Hematopoietic multipotent progenitor cell (in vitro differentiated cells): Measurements from ENCODE around the gene ADD1. TPM values are rescaled to one million over a fixed set of nuclear protein-coding genes. Genes with fewer than 3 reads are reported as not detected.
"Not testable (repeated sequence)": the region's sequence is repeated elsewhere in the genome, so short reads cannot be mapped to it uniquely, and the experiment has no call there.

Source experiments
- DNase-seq, 3 donors: peaks; one replicate each; pipeline ENCODE4 v3.0.0-alpha.2; 2011 to 2015; ENCODE audit warnings: low read depth in 2 of 3, low spot score in 2 of 3
- total RNA-seq: library from RNA; depleted of rRNA; stranded (reverse); fragments of >200 nt; gene quantifications from one replicate; pipeline ENCODE4 v1.2.3, GENCODE V29; 2012

ADD1 gene
- total RNA-seq, 1 donor: 163 TPM

DNA sequence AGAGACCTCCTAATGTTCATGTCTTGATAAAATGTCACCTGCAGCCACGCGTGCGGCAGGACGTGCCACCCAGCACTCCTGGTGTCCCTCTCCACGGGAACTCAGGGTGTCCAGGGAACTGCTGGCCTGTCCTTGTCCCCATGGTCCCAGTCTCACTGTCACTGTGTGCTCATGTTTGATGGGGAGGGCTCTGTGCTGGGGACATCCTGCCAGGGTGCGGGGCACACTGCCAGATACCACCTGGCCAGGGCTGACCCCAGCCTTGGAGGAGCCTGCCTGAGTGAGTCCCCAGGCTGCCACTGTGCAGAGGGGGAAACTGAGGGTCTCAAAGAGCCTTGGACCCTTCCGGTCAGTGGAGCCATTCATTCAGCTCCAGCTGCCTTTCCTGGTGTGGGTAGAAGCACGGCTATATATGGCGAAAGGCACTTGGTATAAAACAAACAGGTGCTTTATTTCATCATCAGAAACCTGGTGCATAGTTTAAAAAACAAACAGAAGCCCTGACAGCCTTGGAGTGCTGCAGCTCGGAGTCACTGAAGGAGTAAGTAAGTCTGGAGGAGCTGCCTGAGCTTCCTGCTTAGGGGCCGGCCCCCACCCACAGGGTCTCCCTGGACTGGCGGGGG, 86.6 kb downstream of the ADD1 start:
- DNase-seq: no peak

DNA sequence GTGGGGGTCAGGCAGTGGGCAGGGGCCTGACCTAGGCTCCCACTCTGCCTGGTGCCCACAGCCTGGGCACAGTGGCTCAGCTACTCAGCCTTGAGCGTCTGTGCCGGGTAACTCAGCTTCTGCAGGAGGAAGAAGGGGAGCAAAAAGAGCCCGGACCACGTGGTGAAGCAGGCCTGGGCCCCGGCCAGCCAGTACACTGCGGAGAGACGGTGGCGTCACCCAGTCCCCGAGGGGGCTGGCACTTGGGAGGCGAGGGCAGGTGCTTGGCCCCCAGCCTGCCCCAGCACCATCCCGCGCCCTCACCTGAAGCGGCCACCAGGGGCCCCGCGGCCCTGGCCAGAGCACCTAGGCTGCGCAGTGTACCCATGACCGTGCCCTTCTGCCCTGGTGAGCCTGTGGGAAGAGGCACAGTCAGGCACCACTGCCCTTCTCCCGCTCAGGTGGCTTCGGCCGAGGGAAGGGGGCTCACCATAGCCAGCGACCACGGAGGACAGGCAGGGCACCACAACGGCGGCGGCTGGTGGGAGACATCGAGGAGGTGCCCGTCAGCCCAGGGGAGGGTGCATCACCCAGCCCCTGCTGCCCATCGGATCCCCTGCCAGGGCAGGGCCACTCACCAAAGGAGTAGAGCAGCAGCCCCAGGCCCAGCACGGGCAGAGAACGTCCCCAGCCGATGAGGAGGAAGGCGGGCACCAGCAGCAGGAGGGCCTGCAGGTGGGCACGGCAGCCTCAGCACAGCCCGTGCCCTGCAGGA, 87.3 kb downstream of the ADD1 start:
- no peak for DNase-seq

DNA sequence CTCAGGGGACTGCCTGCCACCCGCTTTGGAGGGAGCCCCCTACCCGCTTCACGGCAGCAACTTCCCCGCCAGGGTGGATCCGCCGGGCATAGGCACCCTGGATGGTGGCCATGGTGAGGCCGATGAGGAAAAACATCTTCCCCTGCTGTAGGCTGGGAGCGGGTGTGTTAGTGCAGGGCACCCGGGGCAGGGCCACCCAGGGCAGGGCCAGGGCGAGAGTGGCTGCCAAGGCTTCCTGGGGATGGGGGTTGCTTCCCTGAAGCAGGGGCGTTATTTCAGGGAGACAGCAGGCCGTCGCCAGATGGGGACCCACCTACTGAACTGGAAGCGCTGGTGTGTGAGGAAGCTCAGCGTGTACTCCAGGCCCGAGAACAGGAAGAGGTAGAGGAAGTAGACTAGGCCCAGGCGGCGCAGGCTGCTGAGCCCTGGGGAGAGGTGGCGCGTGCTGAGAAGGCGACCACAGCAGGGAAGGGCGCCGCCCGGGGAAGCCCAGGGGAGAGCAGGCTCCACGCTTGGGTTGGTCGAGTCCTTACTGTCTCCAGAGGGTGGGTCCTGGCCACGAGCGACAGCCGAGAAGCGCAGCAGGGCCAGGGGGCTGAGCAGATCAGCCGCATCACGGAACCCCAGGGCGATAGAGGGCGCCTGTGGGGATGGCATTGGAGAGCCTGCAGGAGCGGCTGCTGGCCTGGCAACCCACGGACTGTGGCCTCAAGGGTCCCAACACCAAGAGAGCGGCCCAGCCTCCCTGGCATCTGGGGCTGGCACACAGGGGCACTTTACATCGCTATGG, 88.1 kb downstream of the ADD1 start:
- DNase-seq: peak in 2 of 3 donors; percentile 72 to 81

DNA sequence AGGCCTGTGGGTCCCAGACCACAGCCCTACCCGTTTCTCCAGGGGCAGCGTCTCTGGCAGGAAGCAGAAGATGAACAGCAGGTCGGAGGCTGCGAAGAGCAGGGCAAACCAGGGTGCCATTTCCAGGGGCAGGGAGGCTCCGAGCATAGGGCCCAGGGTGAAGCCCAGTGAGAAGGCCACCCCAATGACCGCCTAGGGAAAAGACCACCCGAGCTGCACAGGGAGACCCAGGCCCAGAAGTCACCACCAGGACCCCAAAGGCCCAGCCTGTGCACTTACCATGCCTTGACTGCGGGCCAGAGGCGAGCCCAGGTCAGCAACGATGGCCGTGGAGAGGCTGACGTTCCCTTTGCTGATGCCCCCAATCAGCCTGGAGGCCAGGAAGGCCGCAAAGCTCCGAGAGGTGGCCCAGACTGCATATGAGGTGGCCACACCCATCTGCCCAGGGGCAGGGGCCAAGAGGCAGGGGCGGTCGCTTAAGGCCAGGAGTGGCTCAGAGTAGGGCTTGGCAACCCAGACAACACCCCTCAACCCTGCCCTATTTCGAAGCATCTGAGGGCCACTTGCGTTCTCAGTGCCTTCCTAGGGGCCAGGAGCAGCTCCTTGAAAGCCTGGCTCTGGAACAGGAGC, 88.8 kb downstream of the ADD1 start:
- no peak for DNase-seq

DNA sequence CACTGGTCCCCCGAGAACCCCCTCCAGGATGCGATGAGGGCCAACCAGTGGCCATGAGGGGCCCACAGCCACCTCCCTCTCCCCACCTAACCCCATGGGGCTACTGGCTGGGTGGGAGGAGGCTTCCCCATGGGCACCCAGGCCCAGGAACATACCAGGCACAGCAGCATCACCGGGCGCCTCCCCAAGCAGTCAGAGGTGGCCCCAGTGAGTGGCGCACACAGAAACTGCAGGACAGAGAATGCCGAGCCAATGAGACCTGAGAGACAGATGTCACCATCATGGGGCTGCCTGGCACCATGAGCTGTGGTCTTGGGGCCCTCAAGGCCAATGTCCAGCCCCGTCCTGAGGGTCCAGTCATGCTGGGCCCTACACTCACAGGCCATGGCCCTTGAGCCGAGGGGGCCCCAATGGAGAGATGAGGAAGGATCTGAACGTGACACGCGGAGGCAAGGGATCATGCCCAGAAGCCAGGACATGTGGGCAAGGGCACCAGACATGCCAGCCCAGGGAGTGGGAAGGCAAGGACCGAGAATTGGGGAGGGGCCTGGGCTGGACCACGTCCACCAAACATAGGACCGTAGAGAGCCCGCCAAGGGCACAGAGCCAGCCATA, 89.4 kb downstream of the ADD1 start:
- DNase-seq: no peak

DNA sequence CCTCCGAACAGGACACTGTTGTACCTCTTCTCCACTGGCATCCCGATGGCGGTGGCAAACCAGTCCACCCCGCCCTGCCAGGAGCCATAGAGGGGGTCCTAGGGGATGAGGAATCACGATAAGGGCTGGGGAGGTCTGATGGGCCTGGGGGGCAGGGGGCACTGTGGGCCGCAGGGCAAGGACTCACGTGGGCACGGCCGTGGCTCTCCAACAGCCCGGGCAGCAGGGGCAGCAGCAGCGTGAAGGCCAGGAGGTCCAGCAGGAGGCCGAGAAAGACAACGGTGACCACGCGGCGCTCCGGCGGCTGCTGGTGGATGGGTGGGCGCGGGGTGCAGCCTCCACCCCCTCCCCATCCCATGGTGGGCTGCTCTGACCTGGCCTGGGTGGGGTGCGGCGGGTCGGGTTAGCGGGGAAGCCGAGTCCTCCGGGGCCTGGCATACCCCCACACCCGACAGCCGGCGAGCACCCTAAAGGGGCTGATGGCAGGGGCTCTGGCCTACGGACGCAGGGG, 90.0 kb downstream of the ADD1 start:
- DNase-seq: no peak

DNA sequence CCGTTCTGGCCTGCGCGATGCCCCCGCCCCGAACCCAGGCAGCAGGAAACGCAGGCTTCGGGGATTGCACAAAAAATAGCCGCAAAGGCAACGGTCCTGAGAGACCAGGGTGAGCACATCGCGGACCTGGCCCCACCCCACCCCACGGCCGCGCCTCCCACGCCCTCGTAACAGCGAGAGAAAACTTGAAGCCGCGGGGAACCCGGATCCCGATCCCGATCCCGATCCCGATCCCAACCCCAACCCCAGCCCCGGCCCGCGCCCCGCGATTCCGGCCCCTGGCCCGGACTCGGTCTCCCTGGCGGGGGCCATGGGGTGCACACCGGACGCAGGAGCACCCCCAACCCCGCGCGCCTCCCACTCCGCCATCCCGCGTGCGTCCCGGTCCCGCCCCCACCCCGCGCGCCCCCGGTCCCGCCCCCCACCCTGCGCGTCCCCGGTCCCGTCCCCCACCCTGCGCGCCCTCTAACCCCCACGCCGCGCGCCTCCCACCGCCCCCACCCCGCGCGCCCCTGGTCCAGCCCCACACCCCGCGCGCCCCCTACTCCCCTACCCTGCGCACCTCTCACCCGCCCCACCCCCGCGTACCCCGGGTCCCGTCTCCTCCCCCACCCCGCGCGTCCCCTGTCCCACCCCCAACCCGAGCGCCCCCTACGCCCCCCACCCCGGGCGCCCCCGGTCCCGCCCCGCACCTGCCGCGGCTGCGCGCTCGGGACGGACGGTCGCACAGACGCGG, 90.6 kb downstream of the ADD1 start:
- DNase-seq: peak in 2 of 3 donors; percentile 33 to 34

DNA sequence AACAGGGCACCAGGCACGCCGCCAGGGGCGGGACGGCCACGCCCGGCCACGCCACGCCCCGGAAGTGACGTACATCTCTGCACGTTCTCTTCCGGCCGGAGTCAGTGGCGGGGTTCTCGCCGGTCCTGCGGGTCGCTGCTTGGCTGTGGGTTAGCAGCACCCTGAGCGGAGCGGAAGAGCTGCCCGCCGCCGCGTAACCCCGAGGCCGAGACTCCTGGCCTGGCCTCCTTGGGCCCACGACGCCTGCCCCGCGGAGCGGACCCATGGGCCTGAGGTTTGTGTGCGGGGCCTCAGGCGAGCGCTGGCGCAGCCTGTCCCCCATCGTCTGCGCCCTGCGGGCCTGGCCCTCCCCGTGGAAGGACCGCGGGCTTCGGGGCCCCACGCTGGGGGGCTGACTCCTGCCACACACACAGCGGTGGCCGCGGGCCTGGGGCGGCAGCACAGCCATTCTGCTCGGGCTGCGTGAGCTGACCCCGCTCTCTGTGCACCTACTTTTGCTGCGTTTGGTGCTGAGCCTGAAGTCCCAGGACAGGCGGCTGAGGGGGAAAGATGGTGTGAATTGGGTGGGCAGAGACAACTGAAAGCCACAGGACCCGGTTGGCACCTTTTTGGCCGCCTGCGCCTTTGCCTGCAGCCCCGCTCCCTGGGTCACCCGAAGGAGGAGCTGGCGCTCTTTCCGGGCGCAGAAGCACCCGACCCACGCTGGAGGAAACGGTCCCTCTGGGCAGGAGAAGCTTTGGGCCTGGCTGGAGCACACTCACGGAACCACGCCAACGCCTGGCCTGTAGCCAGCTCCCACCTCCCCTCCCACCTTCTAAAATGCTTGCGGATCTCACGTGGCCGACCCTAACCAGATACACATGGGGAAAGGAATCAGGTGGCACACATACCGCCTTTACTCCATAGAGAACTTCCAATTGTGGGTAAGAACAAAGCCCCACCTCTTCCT, 91.4 kb downstream of the ADD1 start:
- peak; percentile 92 to 94 (median 93) for DNase-seq

DNA sequence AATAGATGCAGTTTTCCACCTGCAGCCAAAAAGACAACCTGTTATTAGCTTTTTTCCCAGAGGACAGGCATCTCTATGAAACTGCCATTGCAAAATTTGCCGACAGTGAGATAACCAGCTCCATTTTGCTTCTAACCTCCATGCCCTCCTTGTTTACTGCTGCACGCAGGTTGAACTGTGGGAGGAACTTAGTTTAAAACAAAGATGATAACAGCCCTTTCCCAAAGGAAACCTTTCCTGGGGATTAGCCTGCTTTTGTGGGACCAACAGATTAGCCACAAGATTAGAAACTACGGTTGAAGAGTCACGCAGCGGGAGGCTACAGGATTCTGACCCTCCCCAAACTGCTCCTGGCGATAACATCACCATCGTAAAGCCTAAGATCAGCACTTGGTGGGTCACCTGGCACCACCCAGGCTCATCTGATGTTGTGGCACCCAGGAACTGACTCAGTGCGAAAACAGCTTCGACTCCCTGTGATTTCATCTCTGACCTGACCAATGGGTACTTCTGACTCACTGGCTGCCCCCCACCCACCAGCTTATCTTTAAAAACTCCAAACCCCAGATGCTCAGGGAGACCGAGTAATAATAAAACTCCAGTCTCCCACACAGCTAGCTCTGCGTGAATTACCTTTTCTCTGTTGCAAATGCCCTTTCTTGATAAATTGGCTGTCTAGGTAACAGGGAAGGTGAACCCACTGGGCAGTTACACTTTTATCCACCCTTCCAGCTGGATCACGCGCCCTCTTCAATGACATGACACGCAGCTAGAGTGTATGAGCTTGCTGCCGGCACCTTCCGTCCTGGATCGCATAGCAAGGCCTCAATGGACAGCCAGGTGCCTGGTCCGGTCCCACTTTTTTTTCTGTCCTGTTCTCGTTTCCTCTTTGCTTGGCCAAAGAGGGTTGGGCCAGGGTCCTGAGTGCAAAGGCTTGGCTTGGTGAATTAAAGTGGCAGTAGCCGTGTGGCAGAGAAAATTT, 92.4 kb downstream of the ADD1 start:
- DNase-seq: no peak

DNA sequence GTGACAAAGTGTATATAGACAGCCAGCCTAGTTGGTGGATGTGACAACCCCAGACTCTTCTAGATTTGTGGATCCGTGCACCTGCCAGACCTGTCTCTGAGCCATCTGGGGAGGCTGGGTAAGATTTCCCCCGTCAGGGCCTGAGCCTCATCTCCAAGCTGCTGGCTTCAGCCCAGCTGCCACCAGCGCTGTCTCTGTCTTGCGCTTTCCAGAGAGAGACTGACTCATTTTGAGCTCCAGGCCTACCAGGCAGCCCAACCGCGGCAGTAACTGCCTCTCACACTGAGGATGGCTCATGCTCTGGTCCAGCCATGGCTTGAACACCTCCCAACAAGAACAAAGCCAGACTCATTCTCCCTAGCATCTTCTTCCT, 93.1 kb downstream of the ADD1 start:
- no peak for DNase-seq

DNA sequence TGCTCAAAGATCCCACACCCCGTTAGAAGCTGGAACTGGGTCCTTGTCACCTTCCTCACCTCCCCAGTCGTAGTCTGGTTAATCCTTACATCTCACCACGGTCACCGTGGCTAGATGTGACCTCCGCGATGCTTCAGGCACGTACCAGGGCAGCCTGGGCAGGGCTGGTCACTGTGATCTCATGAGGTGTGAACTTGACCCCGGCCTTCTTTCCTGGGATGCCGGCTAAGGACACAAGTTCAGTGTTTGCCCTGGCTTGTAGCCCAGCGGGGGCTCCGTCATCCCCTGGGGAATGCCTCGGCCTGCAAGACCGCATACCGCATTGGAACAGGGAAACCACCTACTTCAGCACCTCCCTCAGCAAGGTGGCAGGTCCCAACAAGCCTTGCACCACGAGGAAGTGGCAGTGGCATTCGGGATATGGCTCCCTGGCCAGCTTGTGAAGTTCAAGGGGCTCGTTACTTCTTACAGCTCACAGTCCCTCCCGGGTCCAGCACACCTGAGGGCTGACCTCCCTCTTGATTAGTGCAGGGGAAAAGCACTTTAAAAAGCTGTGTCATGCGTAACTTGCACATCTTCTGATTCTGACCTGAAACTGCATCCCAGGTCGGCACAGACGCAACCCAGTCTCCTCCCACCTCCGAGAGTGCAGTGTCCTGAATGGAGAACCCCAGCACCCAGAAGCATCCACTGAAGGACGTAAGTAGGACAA, 93.7 kb downstream of the ADD1 start:
- DNase-seq: no peak

DNA sequence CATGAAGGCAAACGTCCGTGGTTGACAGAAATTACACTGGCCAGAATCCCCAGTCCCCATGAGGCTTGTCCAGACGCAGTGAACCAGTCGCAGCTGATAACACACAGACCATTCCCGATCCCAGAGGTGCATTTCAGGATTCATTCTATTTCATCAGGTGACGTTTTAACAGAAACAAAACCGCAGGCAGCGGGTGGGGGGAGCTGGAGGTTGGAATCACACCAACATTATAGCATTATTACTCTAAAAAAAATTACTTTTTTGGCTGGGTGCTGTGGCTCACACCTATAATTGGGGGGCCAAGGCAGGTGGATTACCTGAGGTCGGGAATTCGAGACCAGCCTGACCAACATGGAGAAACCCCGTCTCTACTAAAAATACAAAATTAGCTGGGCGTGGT, 94.3 kb downstream of the ADD1 start:
- DNase-seq: no peak

DNA sequence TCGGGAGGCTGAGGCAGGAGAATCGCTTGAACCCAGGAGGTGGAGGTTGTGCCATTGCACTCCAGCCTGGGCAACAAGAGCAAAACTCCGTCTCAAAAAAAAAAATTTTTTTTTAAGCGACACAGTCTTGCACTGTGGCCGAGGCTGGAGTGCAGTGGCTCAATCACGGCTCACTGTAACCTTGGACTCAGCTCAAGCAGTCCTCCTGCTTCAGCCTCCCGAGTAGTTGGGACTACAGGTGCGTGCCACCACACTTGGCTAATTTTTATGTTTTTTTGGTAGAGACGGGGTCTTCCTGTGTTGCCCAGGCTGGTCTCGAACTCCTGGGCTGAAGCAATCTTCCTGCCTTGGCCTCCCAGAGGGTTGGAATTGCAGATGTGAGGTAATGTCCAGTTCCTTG, 94.8 kb downstream of the ADD1 start:
- DNase-seq: not testable (repeated sequence)

DNA sequence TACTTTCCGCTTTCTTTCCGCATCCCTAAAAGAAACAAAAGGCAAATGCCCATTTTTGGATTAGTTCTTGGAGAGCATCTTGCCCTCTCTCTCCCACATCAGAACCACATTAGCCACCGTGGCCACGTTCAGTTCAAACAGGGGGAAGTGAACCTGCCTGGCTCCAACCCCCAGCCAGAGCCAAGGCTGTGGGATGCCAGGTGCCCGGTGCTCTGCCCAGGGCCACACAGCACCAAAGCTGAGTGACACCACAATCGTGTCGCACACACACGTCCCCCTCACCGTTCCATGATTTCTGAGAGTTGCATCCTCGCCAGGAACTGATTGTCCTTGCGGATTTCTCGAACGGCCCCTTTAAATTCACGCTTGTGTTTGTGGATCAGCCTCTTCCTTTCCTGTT, 95.3 kb downstream of the ADD1 start:
- no peak for DNase-seq

DNA sequence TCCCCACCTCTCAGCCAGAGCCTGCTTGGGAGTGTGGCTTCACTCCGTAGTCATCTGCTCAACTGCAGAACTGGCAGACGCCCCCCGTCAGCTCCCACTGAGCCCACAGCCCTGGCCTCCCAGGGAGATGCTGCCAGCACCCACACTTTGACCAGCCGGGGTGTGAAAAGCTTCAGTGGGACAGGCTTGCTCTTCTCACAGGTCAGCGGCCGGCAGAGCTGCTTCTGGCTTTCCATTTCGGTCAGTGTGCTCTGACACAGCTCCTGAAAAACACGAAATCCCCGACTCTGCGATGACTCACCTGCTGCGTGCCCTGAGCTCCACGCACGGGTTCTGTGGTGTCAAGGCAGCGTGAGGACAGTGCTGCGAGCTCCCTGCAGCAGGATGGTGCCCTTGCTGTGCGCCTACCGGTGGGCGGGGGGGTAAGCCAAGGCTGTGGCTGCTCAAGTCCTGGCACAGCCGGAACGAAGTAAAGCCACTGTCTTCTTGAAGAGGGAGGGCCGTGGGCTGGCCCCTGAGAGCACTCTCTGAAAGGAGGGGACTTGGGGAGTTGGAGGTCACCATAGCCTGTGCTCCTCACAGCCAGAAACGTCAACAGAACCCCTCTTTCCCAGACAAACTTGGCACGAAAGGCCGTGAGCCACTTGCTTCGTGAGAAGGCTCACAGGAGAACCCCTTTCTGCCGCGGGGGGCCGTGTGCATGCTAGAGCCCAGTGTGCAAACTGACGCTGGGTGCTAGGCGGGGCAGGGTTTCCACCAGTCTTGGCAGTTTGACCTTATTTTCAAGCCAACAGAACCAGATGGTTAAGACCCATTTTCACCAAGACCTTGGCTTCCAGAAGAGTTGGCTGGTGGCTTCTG, 96.0 kb downstream of the ADD1 start:
- DNase-seq: no peak
